GM23248 (cell line): ENCODE data around the gene ZPBP2.

Experiments used
- EZH2 ChIP-seq: fragments of 200-600 bp; sonication (generic); IDR thresholded peaks from 2 replicates; pipeline ENCODE4 v1.6.1; 2018; ENCODE audit warnings: antibody characterized with exemption, mild to moderate bottlenecking; ENCODE audit not compliant: insufficient read depth, poor library complexity, severe bottlenecking
- EZH2phosphoT487 ChIP-seq: fragments of 200-600 bp; sonication (generic); IDR thresholded peaks from 2 replicates; pipeline ENCODE4 v1.6.1; 2018; ENCODE audit warnings: antibody characterized with exemption, moderate library complexity, mild to moderate bottlenecking, low read depth; ENCODE audit not compliant: insufficient read depth

DNA sequence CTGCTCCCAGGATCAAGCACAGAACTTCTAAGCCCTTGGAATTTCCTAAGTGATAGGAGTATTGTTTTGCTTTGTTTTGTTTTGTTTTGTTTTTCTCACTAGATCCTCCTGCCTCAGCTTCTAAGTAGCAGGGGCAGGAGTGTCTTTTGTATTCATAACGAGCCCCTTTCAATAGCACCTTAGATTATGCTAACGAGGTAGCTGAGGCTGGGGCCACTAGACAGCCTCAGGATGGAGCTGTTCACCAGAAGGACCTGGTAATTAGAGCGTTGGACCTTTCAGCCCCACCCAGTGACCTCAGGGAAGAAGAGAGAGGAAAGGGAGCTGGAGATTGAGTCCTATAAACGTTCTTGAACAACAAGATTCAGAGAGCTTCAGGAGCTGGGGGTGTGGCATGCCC lies 47.5 kb upstream of the ZPBP2 start:
- TF ChIP-seq EZH2phosphoT487 (no peak), EZH2 (no peak)
